ENCODE results near the gene EFHD2.

DNA sequence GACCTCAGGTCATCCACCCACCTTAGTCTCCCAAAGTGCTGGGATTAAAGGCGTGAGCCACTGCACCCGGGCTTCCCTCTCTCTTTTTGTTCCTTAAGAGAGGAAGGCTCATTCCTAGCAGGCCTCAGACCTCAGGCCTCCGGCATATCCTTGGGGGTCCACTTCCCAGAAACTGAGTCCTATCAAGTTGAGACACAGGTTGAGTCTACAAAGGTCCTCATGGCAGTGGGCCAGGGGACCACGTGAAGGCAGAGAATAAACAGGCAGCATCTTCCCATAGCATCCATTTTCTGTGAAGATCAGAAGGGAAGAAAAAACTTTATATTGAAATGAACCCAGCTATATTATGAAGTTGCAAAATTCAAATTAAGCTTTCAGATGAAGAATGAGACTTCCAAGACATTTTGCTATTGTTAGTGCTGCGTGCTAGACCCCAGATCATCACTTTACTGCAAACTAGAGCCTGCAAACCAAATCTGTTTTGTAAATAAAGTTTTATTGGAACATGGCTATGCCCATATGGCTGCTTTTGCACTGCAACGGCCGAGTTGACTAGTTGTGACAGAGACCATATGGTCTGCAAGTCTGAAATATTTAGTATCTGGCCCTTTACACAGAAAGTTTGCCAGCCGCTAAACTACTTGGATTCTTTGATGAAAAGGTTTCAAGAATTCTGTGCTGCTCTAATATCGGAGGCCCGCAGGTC is 43.3 kb downstream of the EFHD2 start:
- no peak for TF ChIP-seq IKZF3 (tag by site-specific recombination; IDR thresholded peaks at IDR 0.05)
- TF ChIP-seq ZNF174 (tag by site-specific recombination; IDR thresholded peaks at IDR 0.05): no peak
- TF ChIP-seq, protein P1, sequence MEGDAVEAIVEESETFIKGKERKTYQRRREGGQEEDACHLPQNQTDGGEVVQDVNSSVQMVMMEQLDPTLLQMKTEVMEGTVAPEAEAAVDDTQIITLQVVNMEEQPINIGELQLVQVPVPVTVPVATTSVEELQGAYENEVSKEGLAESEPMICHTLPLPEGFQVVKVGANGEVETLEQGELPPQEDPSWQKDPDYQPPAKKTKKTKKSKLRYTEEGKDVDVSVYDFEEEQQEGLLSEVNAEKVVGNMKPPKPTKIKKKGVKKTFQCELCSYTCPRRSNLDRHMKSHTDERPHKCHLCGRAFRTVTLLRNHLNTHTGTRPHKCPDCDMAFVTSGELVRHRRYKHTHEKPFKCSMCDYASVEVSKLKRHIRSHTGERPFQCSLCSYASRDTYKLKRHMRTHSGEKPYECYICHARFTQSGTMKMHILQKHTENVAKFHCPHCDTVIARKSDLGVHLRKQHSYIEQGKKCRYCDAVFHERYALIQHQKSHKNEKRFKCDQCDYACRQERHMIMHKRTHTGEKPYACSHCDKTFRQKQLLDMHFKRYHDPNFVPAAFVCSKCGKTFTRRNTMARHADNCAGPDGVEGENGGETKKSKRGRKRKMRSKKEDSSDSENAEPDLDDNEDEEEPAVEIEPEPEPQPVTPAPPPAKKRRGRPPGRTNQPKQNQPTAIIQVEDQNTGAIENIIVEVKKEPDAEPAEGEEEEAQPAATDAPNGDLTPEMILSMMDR (tag by site-specific recombination; IDR thresholded peaks at IDR 0.05): no peak
- TF ChIP-seq, protein P2, sequence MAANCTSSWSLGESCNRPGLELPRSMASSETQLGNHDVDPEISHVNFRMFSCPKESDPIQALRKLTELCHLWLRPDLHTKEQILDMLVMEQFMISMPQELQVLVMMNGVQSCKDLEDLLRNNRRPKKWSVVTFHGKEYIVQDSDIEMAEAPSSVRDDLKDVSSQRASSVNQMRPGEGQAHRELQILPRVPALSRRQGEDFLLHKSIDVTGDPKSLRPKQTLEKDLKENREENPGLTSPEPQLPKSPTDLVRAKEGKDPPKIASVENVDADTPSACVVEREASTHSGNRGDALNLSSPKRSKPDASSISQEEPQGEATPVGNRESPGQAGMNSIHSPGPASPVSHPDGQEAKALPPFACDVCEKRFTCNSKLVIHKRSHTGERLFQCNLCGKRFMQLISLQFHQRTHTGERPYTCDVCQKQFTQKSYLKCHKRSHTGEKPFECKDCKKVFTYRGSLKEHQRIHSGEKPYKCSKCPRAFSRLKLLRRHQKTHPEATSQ (tag by site-specific recombination; IDR thresholded peaks at IDR 0.05): no peak

Data from HEK293 (cell line).